IgD-negative memory B cell (primary cell): Measurements from ENCODE around the gene EVA1C. TPM values are rescaled to one million over a fixed set of nuclear protein-coding genes. Genes with fewer than 3 reads are reported as not detected.
"Not testable (repeated sequence)": the region's sequence is repeated elsewhere in the genome, so short reads cannot be mapped to it uniquely, and the experiment has no call there.

Source experiments
- H3K27ac Mint-ChIP-seq, 3 donors: one replicate each; pipeline ENCODE4 v1.8.0; 2020 to 2022; ENCODE audit warnings: mild to moderate bottlenecking in 3 of 3, mixed read lengths in 3 of 3, moderate library complexity in 1 of 3
- H3K27me3 Mint-ChIP-seq: one replicate; pipeline ENCODE4 v1.8.0; 2021; ENCODE audit warnings: mixed read lengths
- H3K36me3 Mint-ChIP-seq: one replicate; pipeline ENCODE4 v1.8.0; 2020; ENCODE audit warnings: mild to moderate bottlenecking, mixed read lengths
- H3K4me1 Mint-ChIP-seq, 3 donors: one replicate each; pipeline ENCODE4 v1.8.0; 2020 to 2022; ENCODE audit warnings: mixed read lengths in 3 of 3, mild to moderate bottlenecking in 1 of 3
- H3K4me3 Mint-ChIP-seq, 4 donors: one replicate each; pipeline ENCODE4 v1.8.0; 2020 to 2022; ENCODE audit warnings: mild to moderate bottlenecking in 4 of 4, mixed read lengths in 4 of 4, moderate library complexity in 3 of 4
- H3K9me3 Mint-ChIP-seq, 3 donors: one replicate each; pipeline ENCODE4 v1.8.0; 2020 to 2021; ENCODE audit warnings: mixed read lengths in 3 of 3, mild to moderate bottlenecking in 1 of 3
- polyA plus RNA-seq: library from polyadenylated mRNA; unstranded; fragments of 300-500 nt; fragmentation: Illumina TruSeq; gene quantifications from one replicate; pipeline ENCODE4 v1.2.3, GENCODE V29; 2021

Gene EVA1C
- polyA plus RNA-seq, 1 donor from 2014 or later, result 3.2 TPM

GRCh38 chr21:32530809-32531208 is 118.3 kb downstream of the EVA1C start:
- not testable (repeated sequence) for H3K36me3 Mint-ChIP-seq, H3K27ac Mint-ChIP-seq, H3K9me3 Mint-ChIP-seq, H3K4me3 Mint-ChIP-seq, H3K4me1 Mint-ChIP-seq, H3K27me3 Mint-ChIP-seq

GRCh38 chr21:32531561-32531960 is 119.1 kb downstream of the EVA1C start:
- H3K9me3 Mint-ChIP-seq, H3K27ac Mint-ChIP-seq, H3K4me3 Mint-ChIP-seq, H3K36me3 Mint-ChIP-seq, H3K4me1 Mint-ChIP-seq, H3K27me3 Mint-ChIP-seq: not testable (repeated sequence)

- no peaks in the 10 kb centered on the region for H3K4me1 Mint-ChIP-seq
- no peak overlapping the region for H3K4me3 Mint-ChIP-seq
- no peak overlapping the region for H3K27ac Mint-ChIP-seq
- H3K9me3 Mint-ChIP-seq, result peaks cover 0 to 5% (median under 1%) of the 10 kb centered on the region in 3 donors
- no peaks in the 10 kb centered on the region for H3K36me3 Mint-ChIP-seq
- H3K27me3 Mint-ChIP-seq, result peaks cover 4% of the 10 kb centered on the region
Measured at GRCh38 chr21:32532636-32533035, 120.1 kb downstream of the EVA1C start.

GRCh38 chr21:32533053-32533452 is 120.5 kb downstream of the EVA1C start:
- H3K27me3 Mint-ChIP-seq, result peaks cover 4% of the 10 kb centered on the region
- no peak overlapping the region for H3K27ac Mint-ChIP-seq
- H3K36me3 Mint-ChIP-seq, result no peaks in the 10 kb centered on the region
- H3K9me3 Mint-ChIP-seq, result peaks cover 0 to 5% (median 0%) of the 10 kb centered on the region in 3 donors
- no peak overlapping the region for H3K4me3 Mint-ChIP-seq
- no peaks in the 10 kb centered on the region for H3K4me1 Mint-ChIP-seq

GRCh38 chr21:32533611-32534010 is 121.1 kb downstream of the EVA1C start:
- no peak overlapping the region for H3K27ac Mint-ChIP-seq
- no peak overlapping the region for H3K4me3 Mint-ChIP-seq
- no peaks in the 10 kb centered on the region for H3K4me1 Mint-ChIP-seq
- peaks cover 4% of the 10 kb centered on the region for H3K27me3 Mint-ChIP-seq
- no peaks in the 10 kb centered on the region for H3K36me3 Mint-ChIP-seq
- peaks cover 0 to 5% (median 0%) of the 10 kb centered on the region in 3 donors for H3K9me3 Mint-ChIP-seq

- no peaks in the 10 kb centered on the region for H3K4me1 Mint-ChIP-seq
- no peak overlapping the region for H3K4me3 Mint-ChIP-seq
- peaks cover 4% of the 10 kb centered on the region for H3K27me3 Mint-ChIP-seq
- peaks cover 0 to 5% (median 0%) of the 10 kb centered on the region in 3 donors for H3K9me3 Mint-ChIP-seq
- no peaks in the 10 kb centered on the region for H3K36me3 Mint-ChIP-seq
- no peak overlapping the region for H3K27ac Mint-ChIP-seq
Measured at GRCh38 chr21:32534113-32534512, 121.6 kb downstream of the EVA1C start.

- H3K27me3 Mint-ChIP-seq, result peaks cover 4% of the 10 kb centered on the region
- H3K4me3 Mint-ChIP-seq, result no peak overlapping the region
- H3K36me3 Mint-ChIP-seq, result no peaks in the 10 kb centered on the region
- peaks cover 0 to 5% (median 0%) of the 10 kb centered on the region in 3 donors for H3K9me3 Mint-ChIP-seq
- H3K27ac Mint-ChIP-seq, result no peak overlapping the region
- H3K4me1 Mint-ChIP-seq, result no peaks in the 10 kb centered on the region
Measured at GRCh38 chr21:32535612-32536011, 123.1 kb downstream of the EVA1C start.

- Mint-ChIP-seq H3K27me3 (peaks cover 4% of the 10 kb centered on the region), H3K36me3 (no peaks in the 10 kb centered on the region), H3K4me1 (no peaks in the 10 kb centered on the region), H3K27ac (no peak overlapping the region), H3K4me3 (no peak overlapping the region), H3K9me3 (peaks cover 0 to 5% (median 0%) of the 10 kb centered on the region in 3 donors)
Measured at GRCh38 chr21:32537569-32537881, 125.0 kb downstream of the EVA1C start.

- Mint-ChIP-seq H3K4me3 (no peak overlapping the region), H3K27me3 (peaks cover 4% of the 10 kb centered on the region), H3K9me3 (peaks cover 0 to 1% (median 0%) of the 10 kb centered on the region in 3 donors), H3K4me1 (no peaks in the 10 kb centered on the region), H3K36me3 (no peaks in the 10 kb centered on the region), H3K27ac (no peak overlapping the region)
Measured at GRCh38 chr21:32538147-32538792, 125.8 kb downstream of the EVA1C start.

GRCh38 chr21:32539378-32539777 is 126.9 kb downstream of the EVA1C start:
- Mint-ChIP-seq H3K27me3 (peaks cover 4% of the 10 kb centered on the region), H3K9me3 (peaks cover 0 to 1% (median 0%) of the 10 kb centered on the region in 3 donors), H3K36me3 (no peaks in the 10 kb centered on the region), H3K27ac (no peak overlapping the region), H3K4me1 (no peaks in the 10 kb centered on the region), H3K4me3 (no peak overlapping the region)

- H3K27me3 Mint-ChIP-seq, H3K4me1 Mint-ChIP-seq, H3K9me3 Mint-ChIP-seq, H3K27ac Mint-ChIP-seq, H3K4me3 Mint-ChIP-seq, H3K36me3 Mint-ChIP-seq: not testable (repeated sequence)
Measured at GRCh38 chr21:32543056-32543455, 130.6 kb downstream of the EVA1C start.

GRCh38 chr21:32543975-32544374 is 131.5 kb downstream of the EVA1C start:
- Mint-ChIP-seq H3K4me3 (no peak overlapping the region), H3K27me3 (peaks cover 3% of the 10 kb centered on the region), H3K36me3 (peaks cover 2% of the 10 kb centered on the region), H3K4me1 (no peaks in the 10 kb centered on the region), H3K27ac (no peak overlapping the region), H3K9me3 (peaks cover 0 to 2% (median 0%) of the 10 kb centered on the region in 3 donors)

- Mint-ChIP-seq H3K27ac (no peak overlapping the region), H3K9me3 (peaks cover 0 to 2% (median 0%) of the 10 kb centered on the region in 3 donors), H3K4me3 (no peak overlapping the region), H3K4me1 (no peaks in the 10 kb centered on the region), H3K36me3 (peaks cover 2% of the 10 kb centered on the region), H3K27me3 (peaks cover 3% of the 10 kb centered on the region)
Measured at GRCh38 chr21:32544697-32545096, 132.2 kb downstream of the EVA1C start.

GRCh38 chr21:32545948-32546441 is 133.5 kb downstream of the EVA1C start:
- Mint-ChIP-seq H3K9me3 (peaks cover 0 to 2% (median 0%) of the 10 kb centered on the region in 3 donors), H3K36me3 (peaks cover 2% of the 10 kb centered on the region), H3K4me1 (no peaks in the 10 kb centered on the region), H3K27me3 (peaks cover 3% of the 10 kb centered on the region), H3K27ac (no peak overlapping the region), H3K4me3 (no peak overlapping the region)

GRCh38 chr21:32547018-32547417 is 134.5 kb downstream of the EVA1C start:
- no peaks in the 10 kb centered on the region for H3K4me1 Mint-ChIP-seq
- peaks cover 3% of the 10 kb centered on the region for H3K27me3 Mint-ChIP-seq
- no peak overlapping the region for H3K4me3 Mint-ChIP-seq
- no peak overlapping the region for H3K27ac Mint-ChIP-seq
- peaks cover 0 to 2% (median 0%) of the 10 kb centered on the region in 3 donors for H3K9me3 Mint-ChIP-seq
- H3K36me3 Mint-ChIP-seq, result peaks cover 4% of the 10 kb centered on the region

GRCh38 chr21:32548978-32549377 is 136.5 kb downstream of the EVA1C start:
- H3K9me3 Mint-ChIP-seq, result peaks cover 0 to 2% (median 0%) of the 10 kb centered on the region in 3 donors
- no peak overlapping the region for H3K27ac Mint-ChIP-seq
- peaks cover 4% of the 10 kb centered on the region for H3K36me3 Mint-ChIP-seq
- peaks cover 3% of the 10 kb centered on the region for H3K27me3 Mint-ChIP-seq
- H3K4me1 Mint-ChIP-seq, result no peaks in the 10 kb centered on the region
- H3K4me3 Mint-ChIP-seq, result no peak overlapping the region
